CD4-positive, alpha-beta T cell (primary cell): ENCODE results near the gene CYBA. TPM values are rescaled to one million over a fixed set of nuclear protein-coding genes. Genes with fewer than 3 reads are reported as not detected.

Experiments used
- ATAC-seq: fragments of 200-7000 bp; cut with Tn5 transposase; one replicate; pipeline ENCODE4 v1.10.0; 2022; ENCODE audit warnings: mild to moderate bottlenecking; ENCODE audit not compliant: poor library complexity
- CTCF ChIA-PET: fragments of 350-600 bp; sonication (Branson Sonifier 250); formaldehyde crosslinking; loops from one replicate; lab custom pipeline; 2021; ENCODE audit warnings: antibody characterized with exemption, inconsistent platforms; lab: Charles Lee
- POLR2A ChIA-PET: fragments of 350-600 bp; sonication (Branson Sonifier 250); formaldehyde crosslinking; loops from one replicate; lab custom pipeline; 2021; ENCODE audit warnings: antibody characterized with exemption, inconsistent platforms; lab: Charles Lee
- DNase-seq, 14 experiments: peaks; one replicate each; pipeline ENCODE4 v3.0.0-alpha.2; 2013 to 2020; ENCODE audit warnings: mixed read lengths in 2 of 14
- H3K27ac ChIP-seq, 2 donors: one replicate each; pipeline versions ENCODE4 v1.5.1 to v1.7.0; 2013; ENCODE audit warnings: low read length in 2 of 2, low read depth in 1 of 2, mild to moderate bottlenecking in 1 of 2
- H3K27me3 ChIP-seq, 2 experiments: 1 replicate in 1 of 2; 2 replicates in 1 of 2; pipeline versions ENCODE4 v1.6.1 to v1.7.0; 2013; ENCODE audit warnings: low read length in 2 of 2, control low read depth in 1 of 2, mild to moderate bottlenecking in 1 of 2, moderate library complexity in 1 of 2; ENCODE audit not compliant: insufficient read depth in 2 of 2, control insufficient read depth in 1 of 2
- H3K36me3 ChIP-seq: one replicate; pipeline ENCODE4 v1.6.1; 2013; ENCODE audit warnings: low read length, control low read depth; ENCODE audit not compliant: insufficient read depth
- H3K4me1 ChIP-seq: one replicate; pipeline ENCODE4 v1.6.1; 2013; ENCODE audit warnings: low read length, control low read depth; ENCODE audit not compliant: insufficient read depth
- H3K4me3 ChIP-seq: one replicate; pipeline ENCODE4 v1.5.1; 2013; ENCODE audit warnings: mild to moderate bottlenecking, low read length, moderate library complexity
- H3K9me3 ChIP-seq, 2 experiments: 1 replicate in 1 of 2; 2 replicates in 1 of 2; pipeline versions ENCODE4 v1.6.1 to v1.7.0; 2013; ENCODE audit warnings: low read length in 2 of 2, mild to moderate bottlenecking in 2 of 2, control low read depth in 1 of 2, moderate library complexity in 1 of 2; ENCODE audit not compliant: control insufficient read depth in 1 of 2, insufficient read depth in 1 of 2
- H3K27ac Mint-ChIP-seq: one replicate; pipeline ENCODE4 v1.8.0; 2020; ENCODE audit warnings: mixed read lengths
- H3K27me3 Mint-ChIP-seq: one replicate; pipeline ENCODE4 v1.8.0; 2021; ENCODE audit warnings: mixed read lengths
- H3K36me3 Mint-ChIP-seq: one replicate; pipeline ENCODE4 v1.8.0; 2021; ENCODE audit warnings: low read depth, mixed read lengths
- H3K4me1 Mint-ChIP-seq: one replicate; pipeline ENCODE4 v1.8.0; 2021; ENCODE audit warnings: low read depth, mixed read lengths
- H3K4me3 Mint-ChIP-seq: one replicate; pipeline ENCODE4 v1.8.0; 2020; ENCODE audit warnings: mild to moderate bottlenecking, mixed read lengths
- H3K9me3 Mint-ChIP-seq: one replicate; pipeline ENCODE4 v1.8.0; 2020; ENCODE audit warnings: mixed read lengths
- CTCF ChIP-seq: fragments of 200-600 bp; IDR thresholded peaks from one replicate; pipeline ENCODE4 v1.8.0; 2022; ENCODE audit warnings: antibody characterized with exemption, mild to moderate bottlenecking
- intact Hi-C, 2 experiments: fragments of 100-400 bp; cut with DNase I in 1 of 2; cut with micrococcal nuclease in 1 of 2; formaldehyde crosslinking; loops; one replicate each; pipeline versions ENCODE4 v1.15.1 to v1.9.0; 2023 to 2025; cut with DNase I, micrococcal nuclease
- total RNA-seq, 174 experiments: library from RNA in 2 of 174; stranded (reverse) in 2 of 174; gene quantifications; one replicate each; pipeline ENCODE4 v1.2.3 and lab custom pipeline; 2021 to 2026

Gene CYBA
- total RNA-seq, 2 experiments from 2014 or later: 292 to 294 TPM

DNA sequence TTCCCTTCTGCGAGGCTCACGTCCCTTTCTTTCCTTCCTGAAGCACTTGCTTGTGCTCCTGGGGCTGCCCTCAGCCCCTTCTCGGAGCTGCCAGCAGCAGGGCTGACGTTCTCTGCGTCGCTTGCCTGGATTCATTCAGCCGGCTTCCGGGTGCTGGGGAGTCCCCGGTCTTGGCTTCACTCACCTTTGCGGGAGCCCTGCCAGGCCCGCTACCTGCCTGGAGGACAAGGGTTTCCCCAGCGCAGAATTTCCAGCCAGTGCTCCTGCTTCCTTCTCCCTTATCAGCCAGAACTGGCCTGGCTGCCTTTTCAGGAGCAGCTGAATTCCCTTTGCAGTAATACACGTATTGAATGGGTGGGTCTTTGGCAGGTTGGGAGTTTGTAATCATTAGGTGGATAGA is 34.5 kb downstream of the CYBA start:
- Mint-ChIP-seq H3K27ac (peak overlapping the region; percentile 90), H3K4me3 (no peak overlapping the region), H3K27me3 (no peaks in the 10 kb centered on the region), H3K4me1 (peaks cover 28% of the 10 kb centered on the region), H3K36me3 (peaks cover 83% of the 10 kb centered on the region), H3K9me3 (no peaks in the 10 kb centered on the region)
- DNase-seq: no peak
- Histone ChIP-seq H3K27me3 (no peaks in the 10 kb centered on the region), H3K27ac (no peak overlapping the region), H3K36me3 (peaks cover 49% of the 10 kb centered on the region), H3K9me3 (no peaks in the 10 kb centered on the region), H3K4me3 (no peak overlapping the region), H3K4me1 (peaks cover 30% of the 10 kb centered on the region)
- CTCF ChIA-PET: no interaction called here
- TF ChIP-seq CTCF: no peak
- POLR2A ChIA-PET: interaction anchor here (1.5 kb wide), 1 partner anchor 22 kb away, joined by 3 read pairs; the partner anchor contains the start of gene IL17C
- intact Hi-C loops: no loop called here
- no peak for ATAC-seq

DNA sequence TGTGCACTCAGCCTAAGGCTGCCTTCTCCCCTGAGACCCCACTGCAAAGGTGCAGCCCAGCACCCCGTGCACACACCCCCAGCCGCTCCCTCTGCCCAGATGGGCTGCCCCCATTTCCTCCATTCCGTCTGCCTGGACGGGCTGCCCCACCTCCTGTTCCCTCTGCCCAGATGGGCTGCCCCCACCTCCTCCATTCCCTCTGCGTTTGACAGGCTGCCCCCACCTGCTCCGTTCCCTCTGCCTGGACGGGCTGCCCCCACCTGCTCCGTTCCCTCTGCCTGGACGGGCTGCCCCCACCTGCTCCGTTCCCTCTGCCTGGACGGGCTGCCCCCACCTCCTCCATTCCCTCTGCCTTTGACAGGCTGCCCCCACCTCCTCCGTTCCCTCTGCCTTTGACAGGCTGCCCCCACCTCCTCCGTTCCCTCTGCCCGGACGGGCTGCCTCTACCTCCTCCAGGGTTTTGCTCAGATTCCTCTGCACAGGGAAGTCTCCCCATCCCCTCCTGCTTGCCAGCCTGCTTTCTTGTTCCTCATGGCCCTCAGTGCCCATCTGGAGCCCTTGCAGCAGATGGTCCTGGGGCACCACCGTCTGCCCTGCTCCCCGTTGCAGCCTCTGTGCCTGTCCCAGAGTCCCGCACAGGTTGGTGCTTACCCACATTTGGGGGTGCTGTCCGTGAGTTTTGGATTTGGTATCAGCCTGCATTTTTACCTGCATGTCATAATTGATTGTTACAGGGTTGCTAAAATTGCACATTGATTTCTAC is 35.9 kb downstream of the CYBA start:
- Mint-ChIP-seq H3K4me3 (no peak overlapping the region), H3K36me3 (peaks cover 85% of the 10 kb centered on the region), H3K4me1 (peaks cover 21% of the 10 kb centered on the region), H3K27me3 (no peaks in the 10 kb centered on the region), H3K9me3 (no peaks in the 10 kb centered on the region), H3K27ac (peak overlapping the region; percentile 51)
- H3K4me3 ChIP-seq: no peak overlapping the region
- intact Hi-C loops: no loop called here
- H3K27ac ChIP-seq: no peak overlapping the region
- no peak for DNase-seq
- no peak for TF ChIP-seq CTCF
- H3K27me3 ChIP-seq: no peaks in the 10 kb centered on the region
- CTCF ChIA-PET: no interaction called here
- H3K4me1 ChIP-seq: peaks cover 17% of the 10 kb centered on the region
- ATAC-seq: no peak
- peaks cover 62% of the 10 kb centered on the region for H3K36me3 ChIP-seq
- POLR2A ChIA-PET: no interaction called here
- H3K9me3 ChIP-seq: no peaks in the 10 kb centered on the region

DNA sequence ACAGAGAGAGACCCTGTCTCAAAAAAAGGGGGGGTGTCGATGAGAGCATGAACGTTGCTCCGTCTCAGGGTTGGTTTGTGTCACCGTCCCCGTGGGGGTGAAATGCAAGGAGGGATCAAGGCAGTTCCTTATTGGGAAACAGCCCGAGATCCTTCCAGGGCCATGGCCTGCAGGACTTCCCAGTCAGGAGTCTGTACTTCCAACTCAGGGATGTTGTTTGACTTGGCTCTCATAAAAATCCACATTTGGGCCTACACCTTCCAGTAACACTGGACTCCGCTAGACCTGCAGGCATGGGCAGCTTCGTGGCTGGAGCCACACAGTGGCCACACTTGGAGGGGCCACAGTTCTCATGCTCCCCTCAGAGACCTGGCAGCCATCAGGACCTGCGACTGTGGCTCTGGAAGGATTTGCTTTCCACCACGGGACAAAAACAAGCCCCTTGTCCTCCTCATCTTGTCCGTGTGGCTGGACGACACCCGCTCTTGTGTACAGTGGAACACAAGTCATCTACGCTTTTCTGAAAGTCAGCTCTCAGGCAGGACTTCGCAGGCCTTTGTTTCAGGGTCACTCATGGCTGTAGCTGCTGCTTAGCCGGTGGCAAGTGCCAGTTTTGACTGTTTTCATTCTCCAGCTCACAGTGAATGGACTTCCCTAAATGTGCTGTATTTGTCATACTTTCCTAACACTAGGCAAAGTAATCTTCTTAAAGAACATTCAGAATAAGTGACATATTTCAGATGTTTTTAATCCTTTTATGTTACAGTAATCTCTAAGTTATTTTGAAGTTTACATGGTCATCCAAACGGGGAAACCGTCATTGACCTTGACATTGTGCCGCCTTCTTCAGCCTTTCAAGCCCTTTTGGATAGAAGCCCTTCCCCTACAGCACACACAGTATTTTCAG is 36.7 kb downstream of the CYBA start:
- H3K36me3 ChIP-seq: peaks cover 62% of the 10 kb centered on the region
- POLR2A ChIA-PET: no interaction called here
- Mint-ChIP-seq H3K4me1 (peaks cover 13% of the 10 kb centered on the region), H3K36me3 (peaks cover 82% of the 10 kb centered on the region), H3K27me3 (no peaks in the 10 kb centered on the region), H3K9me3 (no peaks in the 10 kb centered on the region), H3K4me3 (no peak overlapping the region), H3K27ac (no peak overlapping the region)
- H3K4me3 ChIP-seq: no peak overlapping the region
- H3K4me1 ChIP-seq: peaks cover 8% of the 10 kb centered on the region
- H3K27ac ChIP-seq: no peak overlapping the region
- no peaks in the 10 kb centered on the region for H3K9me3 ChIP-seq
- no peak for TF ChIP-seq CTCF
- intact Hi-C loops: no loop called here
- CTCF ChIA-PET: no interaction called here
- DNase-seq (no peak), ATAC-seq (no peak)
- H3K27me3 ChIP-seq: no peaks in the 10 kb centered on the region
